ENCODE measurements around the gene ZNF496.

GRCh38 chr1:247270003-247270402, 61.7 kb downstream of the ZNF496 start:
- TF ChIP-seq TEAD4 (IDR thresholded peaks at IDR 0.05) (no peak), YY1 (IDR thresholded peaks at IDR 0.05; ENCODE audit: low read depth) (no peak), TAF1 (IDR thresholded peaks at IDR 0.05; ENCODE audit: low read depth) (no peak), EP300 (IDR thresholded peaks at IDR 0.05; ENCODE audit: borderline replicate concordance) (no peak), REST (IDR thresholded peaks at IDR 0.05; ENCODE audit: low read depth) (no peak), NFIC (IDR thresholded peaks at IDR 0.05) (no peak), TCF12 (IDR thresholded peaks at IDR 0.05; ENCODE audit: low read depth) (no peak)

All from Ishikawa (cell line).